Measurements from ENCODE around the gene MYOG. TPM values are rescaled to one million over a fixed set of nuclear protein-coding genes. Genes with fewer than 3 reads are reported as not detected.

The MYOG gene
- total RNA-seq, 1 experiment from 2014 or later, result not detected

GRCh38 chr1:203083463-203083921, 2.3 kb downstream of the MYOG start:
- Histone ChIP-seq H2AFZ (ENCODE audit: low read length) (no peak overlapping the region), H3K9me3 (ENCODE audit: control insufficient read depth, low read depth, low read length) (no peaks in the 10 kb centered on the region), H3K4me2 (ENCODE audit: insufficient read depth, insufficient read length, low read length) (no peak overlapping the region), H3K79me1 (ENCODE audit: insufficient read depth, low read depth, low read length, poor library complexity, severe bottlenecking) (no peaks in the 10 kb centered on the region), H3T11ph (ENCODE audit: low read length) (no peak overlapping the region), H4K5ac (ENCODE audit: insufficient read length, low read depth, low read length) (no peak overlapping the region), H2BK15ac (ENCODE audit: low read depth, low read length) (no peak overlapping the region), H3K14ac (ENCODE audit: insufficient read depth, low read length) (no peak overlapping the region), H3K56ac (ENCODE audit: insufficient read length, low read depth, low read length) (no peak overlapping the region), H3K18ac (ENCODE audit: insufficient read length, low read depth, low read length) (no peak overlapping the region), H3K4me1 (ENCODE audit: insufficient read depth, low read length) (peaks cover 9% of the 10 kb centered on the region), H3K23ac (ENCODE audit: insufficient read length, low read depth, low read length) (no peak overlapping the region), H3K23me2 (ENCODE audit: insufficient read length, low read depth, low read length, poor library complexity, severe bottlenecking) (no peaks in the 10 kb centered on the region), H4K20me1 (ENCODE audit: control insufficient read depth, insufficient read depth, insufficient read length) (peaks cover 3% of the 10 kb centered on the region), H2AK5ac (ENCODE audit: insufficient read length, low read length) (no peak overlapping the region), H3K4ac (ENCODE audit: low read depth, low read length) (no peak overlapping the region), H3K79me2 (ENCODE audit: insufficient read depth, low read length) (no peaks in the 10 kb centered on the region), H2BK20ac (ENCODE audit: low read depth, low read length, poor library complexity, severe bottlenecking) (no peak overlapping the region), H4K8ac (replicated peaks; ENCODE audit: insufficient read length, low read depth, low read length) (no peak overlapping the region), H3K27me3 (ENCODE audit: insufficient read depth, low read length) (no peaks in the 10 kb centered on the region), H3K27ac (ENCODE audit: insufficient read length, low read depth, low read length) (no peak overlapping the region), H2BK12ac (ENCODE audit: insufficient read length, low read depth, low read length) (no peak overlapping the region), H4K91ac (ENCODE audit: insufficient read length, low read depth, low read length) (no peak overlapping the region), H2BK120ac (ENCODE audit: low read depth, low read length, poor library complexity, severe bottlenecking) (no peak overlapping the region), H2BK5ac (ENCODE audit: insufficient read length, low read length) (no peak overlapping the region), H3K9ac (ENCODE audit: extremely low read depth, insufficient read length, low read length) (no peak overlapping the region)
- DNase-seq, result peak; percentile 24
- H3K27me3 Mint-ChIP-seq (ENCODE audit: low read depth), result peaks cover 2% of the 10 kb centered on the region; the same call in 1 of the 2 replicates
- WGBS (ENCODE audit: extremely low coverage, insufficient read length, low lambda C conversion rate), result no CpG with 5 or more reads among the region's 11 CpGs
- no peaks in the 10 kb centered on the region for H3K36me3 Mint-ChIP-seq (ENCODE audit: insufficient read depth in 1 of 3, low read depth in 3 of 3)
- TF ChIP-seq, protein P1, sequence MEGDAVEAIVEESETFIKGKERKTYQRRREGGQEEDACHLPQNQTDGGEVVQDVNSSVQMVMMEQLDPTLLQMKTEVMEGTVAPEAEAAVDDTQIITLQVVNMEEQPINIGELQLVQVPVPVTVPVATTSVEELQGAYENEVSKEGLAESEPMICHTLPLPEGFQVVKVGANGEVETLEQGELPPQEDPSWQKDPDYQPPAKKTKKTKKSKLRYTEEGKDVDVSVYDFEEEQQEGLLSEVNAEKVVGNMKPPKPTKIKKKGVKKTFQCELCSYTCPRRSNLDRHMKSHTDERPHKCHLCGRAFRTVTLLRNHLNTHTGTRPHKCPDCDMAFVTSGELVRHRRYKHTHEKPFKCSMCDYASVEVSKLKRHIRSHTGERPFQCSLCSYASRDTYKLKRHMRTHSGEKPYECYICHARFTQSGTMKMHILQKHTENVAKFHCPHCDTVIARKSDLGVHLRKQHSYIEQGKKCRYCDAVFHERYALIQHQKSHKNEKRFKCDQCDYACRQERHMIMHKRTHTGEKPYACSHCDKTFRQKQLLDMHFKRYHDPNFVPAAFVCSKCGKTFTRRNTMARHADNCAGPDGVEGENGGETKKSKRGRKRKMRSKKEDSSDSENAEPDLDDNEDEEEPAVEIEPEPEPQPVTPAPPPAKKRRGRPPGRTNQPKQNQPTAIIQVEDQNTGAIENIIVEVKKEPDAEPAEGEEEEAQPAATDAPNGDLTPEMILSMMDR (conservative IDR thresholded peaks at IDR 0.05), result no peak
- H3K4me3 Mint-ChIP-seq, result no peak overlapping the region
- H3K9me3 Mint-ChIP-seq, result no peaks in the 10 kb centered on the region
- H3K27ac Mint-ChIP-seq, result peak overlapping the region; percentile 5 to 93 (median 27); a peak in 2 of 7 replicates
- H3K4me1 Mint-ChIP-seq, result peaks cover 39 to 47% of the 10 kb centered on the region in 2 experiments
